ENCODE results near the gene GAK.

GAK gene

GRCh38 chr4:867526-868250 lies 64.4 kb downstream of the GAK start:
- H3K36me3 Mint-ChIP-seq (ENCODE audit: insufficient read depth) = peaks cover 29% of the 10 kb centered on the region
- no peak for ATAC-seq (replicated peaks; ENCODE audit: extremely low read depth, poor library complexity, severe bottlenecking)
- H3K27me3 Mint-ChIP-seq = no peaks in the 10 kb centered on the region

GRCh38 chr4:866761-867390 lies 65.2 kb downstream of the GAK start:
- ATAC-seq (replicated peaks; ENCODE audit: extremely low read depth, poor library complexity, severe bottlenecking) (no peak), DNase-seq (ENCODE audit: low spot score in 2 of 2) (no peak)
- H3K4me3 Mint-ChIP-seq = no peak overlapping the region
- H3K4me1 Mint-ChIP-seq = peaks cover 5% of the 10 kb centered on the region
- peaks cover 32% of the 10 kb centered on the region for H3K36me3 Mint-ChIP-seq (ENCODE audit: insufficient read depth)
- no peak overlapping the region for H3K27ac Mint-ChIP-seq (ENCODE audit: low read depth)
- no peaks in the 10 kb centered on the region for H3K9me3 Mint-ChIP-seq
- H3K27me3 Mint-ChIP-seq = no peaks in the 10 kb centered on the region

More at GRCh38 chr4:867526-868250, 64.4 kb downstream of the GAK start:
- H3K27ac Mint-ChIP-seq (ENCODE audit: low read depth) = no peak overlapping the region
- H3K9me3 Mint-ChIP-seq = no peaks in the 10 kb centered on the region
- H3K4me3 Mint-ChIP-seq = no peak overlapping the region
- peaks cover 5% of the 10 kb centered on the region for H3K4me1 Mint-ChIP-seq
- DNase-seq (ENCODE audit: low spot score in 2 of 2) = no peak

- no peaks in the 10 kb centered on the region for H3K9me3 Mint-ChIP-seq
- peaks cover 5% of the 10 kb centered on the region for H3K4me1 Mint-ChIP-seq
- H3K36me3 Mint-ChIP-seq (ENCODE audit: insufficient read depth) = peaks cover 36% of the 10 kb centered on the region
- H3K27me3 Mint-ChIP-seq = no peaks in the 10 kb centered on the region
- DNase-seq (ENCODE audit: low spot score in 2 of 2) = no peak
- H3K27ac Mint-ChIP-seq (ENCODE audit: low read depth) = peak overlapping the region; percentile 49
- no peak for ATAC-seq (replicated peaks; ENCODE audit: extremely low read depth, poor library complexity, severe bottlenecking)
- no peak overlapping the region for H3K4me3 Mint-ChIP-seq
Measured at GRCh38 chr4:866068-866760, 65.9 kb downstream of the GAK start.

GRCh38 chr4:865572-865971 lies 66.5 kb downstream of the GAK start:
- DNase-seq (ENCODE audit: low spot score in 2 of 2) (no peak), ATAC-seq (replicated peaks; ENCODE audit: extremely low read depth, poor library complexity, severe bottlenecking) (no peak)
- Mint-ChIP-seq H3K4me1 (peaks cover 5% of the 10 kb centered on the region), H3K27ac (ENCODE audit: low read depth) (peak overlapping the region; percentile 49), H3K4me3 (no peak overlapping the region), H3K9me3 (no peaks in the 10 kb centered on the region), H3K27me3 (no peaks in the 10 kb centered on the region), H3K36me3 (ENCODE audit: insufficient read depth) (peaks cover 39% of the 10 kb centered on the region)

GRCh38 chr4:865121-865465 lies 67.0 kb downstream of the GAK start:
- H3K36me3 Mint-ChIP-seq (ENCODE audit: insufficient read depth) = peaks cover 43% of the 10 kb centered on the region
- no peaks in the 10 kb centered on the region for H3K9me3 Mint-ChIP-seq
- H3K4me3 Mint-ChIP-seq = no peak overlapping the region
- DNase-seq (ENCODE audit: low spot score in 2 of 2) = no peak
- H3K27me3 Mint-ChIP-seq = no peaks in the 10 kb centered on the region
- peaks cover 5% of the 10 kb centered on the region for H3K4me1 Mint-ChIP-seq
- H3K27ac Mint-ChIP-seq (ENCODE audit: low read depth) = no peak overlapping the region
- no peak for ATAC-seq (replicated peaks; ENCODE audit: extremely low read depth, poor library complexity, severe bottlenecking)

GRCh38 chr4:864456-865120 lies 67.5 kb downstream of the GAK start:
- Mint-ChIP-seq H3K4me1 (peaks cover 5% of the 10 kb centered on the region), H3K9me3 (no peaks in the 10 kb centered on the region), H3K4me3 (no peak overlapping the region), H3K36me3 (ENCODE audit: insufficient read depth) (peaks cover 48% of the 10 kb centered on the region), H3K27ac (ENCODE audit: low read depth) (no peak overlapping the region), H3K27me3 (no peaks in the 10 kb centered on the region)
- ATAC-seq (replicated peaks; ENCODE audit: extremely low read depth, poor library complexity, severe bottlenecking) (no peak), DNase-seq (ENCODE audit: low spot score in 2 of 2) (no peak)

GRCh38 chr4:860561-860960 lies 71.6 kb downstream of the GAK start:
- Mint-ChIP-seq H3K9me3 (peaks cover 15% of the 10 kb centered on the region), H3K36me3 (ENCODE audit: insufficient read depth) (peaks cover 63% of the 10 kb centered on the region), H3K4me1 (peaks cover 22% of the 10 kb centered on the region), H3K27me3 (no peaks in the 10 kb centered on the region), H3K27ac (ENCODE audit: low read depth) (no peak overlapping the region), H3K4me3 (no peak overlapping the region)
- ATAC-seq (replicated peaks; ENCODE audit: extremely low read depth, poor library complexity, severe bottlenecking) (no peak), DNase-seq (ENCODE audit: low spot score in 2 of 2) (no peak)

- DNase-seq (ENCODE audit: low spot score in 2 of 2) (no peak), ATAC-seq (replicated peaks; ENCODE audit: extremely low read depth, poor library complexity, severe bottlenecking) (no peak)
- H3K4me1 Mint-ChIP-seq = peaks cover 22% of the 10 kb centered on the region
- peaks cover 15% of the 10 kb centered on the region for H3K9me3 Mint-ChIP-seq
- H3K4me3 Mint-ChIP-seq = no peak overlapping the region
- no peak overlapping the region for H3K27ac Mint-ChIP-seq (ENCODE audit: low read depth)
- peaks cover 67% of the 10 kb centered on the region for H3K36me3 Mint-ChIP-seq (ENCODE audit: insufficient read depth)
- no peaks in the 10 kb centered on the region for H3K27me3 Mint-ChIP-seq
Measured at GRCh38 chr4:859496-859895, 72.6 kb downstream of the GAK start.

- Mint-ChIP-seq H3K9me3 (peaks cover 15% of the 10 kb centered on the region), H3K4me1 (peaks cover 22% of the 10 kb centered on the region), H3K4me3 (no peak overlapping the region)
Measured at GRCh38 chr4:858831-859451, 73.2 kb downstream of the GAK start.

GRCh38 chr4:858041-858481 lies 74.1 kb downstream of the GAK start:
- H3K27ac Mint-ChIP-seq (ENCODE audit: low read depth) = peak overlapping the region; percentile 76
- H3K27me3 Mint-ChIP-seq = no peaks in the 10 kb centered on the region
- H3K36me3 Mint-ChIP-seq (ENCODE audit: insufficient read depth) = peaks cover 64% of the 10 kb centered on the region
- H3K4me3 Mint-ChIP-seq = no peak overlapping the region
- ATAC-seq (replicated peaks; ENCODE audit: extremely low read depth, poor library complexity, severe bottlenecking) (no peak), DNase-seq (ENCODE audit: low spot score in 2 of 2) (no peak)
- H3K4me1 Mint-ChIP-seq = peaks cover 19% of the 10 kb centered on the region
- H3K9me3 Mint-ChIP-seq = peaks cover 15% of the 10 kb centered on the region

More at GRCh38 chr4:858831-859451, 73.2 kb downstream of the GAK start:
- DNase-seq (ENCODE audit: low spot score in 2 of 2) (no peak), ATAC-seq (replicated peaks; ENCODE audit: extremely low read depth, poor library complexity, severe bottlenecking) (no peak)
- no peaks in the 10 kb centered on the region for H3K27me3 Mint-ChIP-seq
- H3K27ac Mint-ChIP-seq (ENCODE audit: low read depth) = no peak overlapping the region
- H3K36me3 Mint-ChIP-seq (ENCODE audit: insufficient read depth) = peaks cover 68% of the 10 kb centered on the region

GRCh38 chr4:857461-857860 lies 74.7 kb downstream of the GAK start:
- Mint-ChIP-seq H3K4me1 (peaks cover 17% of the 10 kb centered on the region), H3K36me3 (ENCODE audit: insufficient read depth) (peaks cover 61% of the 10 kb centered on the region), H3K4me3 (no peak overlapping the region), H3K27ac (ENCODE audit: low read depth) (peak overlapping the region; percentile 76), H3K9me3 (peaks cover 15% of the 10 kb centered on the region), H3K27me3 (no peaks in the 10 kb centered on the region)
- DNase-seq (ENCODE audit: low spot score in 2 of 2) = no peak
- ATAC-seq (replicated peaks; ENCODE audit: extremely low read depth, poor library complexity, severe bottlenecking) = no peak

GRCh38 chr4:856225-856901 lies 75.8 kb downstream of the GAK start:
- peak; percentile 54 for ATAC-seq (replicated peaks; ENCODE audit: extremely low read depth, poor library complexity, severe bottlenecking)
- DNase-seq (ENCODE audit: low spot score in 2 of 2) = peak in 1 of 2 donors; percentile 34
- H3K4me1 Mint-ChIP-seq = peaks cover 17% of the 10 kb centered on the region
- peak overlapping the region; percentile 81 for H3K4me3 Mint-ChIP-seq
- peak overlapping the region; percentile 98 for H3K27ac Mint-ChIP-seq (ENCODE audit: low read depth)
- H3K36me3 Mint-ChIP-seq (ENCODE audit: insufficient read depth) = peaks cover 51% of the 10 kb centered on the region
- H3K9me3 Mint-ChIP-seq = peaks cover 15% of the 10 kb centered on the region
- no peaks in the 10 kb centered on the region for H3K27me3 Mint-ChIP-seq
